Fibroblast of the aortic adventitia (primary cell): ENCODE results near the gene C20orf204. TPM values are rescaled to one million over a fixed set of nuclear protein-coding genes. Genes with fewer than 3 reads are reported as not detected.

Experiments used
- DNase-seq: peaks from one replicate; pipeline ENCODE4 v3.0.0-alpha.2; 2010; ENCODE audit warnings: low read depth
- H3K4me3 ChIP-seq: 2 replicates; pipeline ENCODE4 v1.5.1; 2011; ENCODE audit warnings: low read depth, mild to moderate bottlenecking, control low read depth, low read length, moderate library complexity
- total RNA-seq: library from RNA; depleted of rRNA; stranded (reverse); fragments of >200 nt; gene quantifications from 2 replicates; pipeline ENCODE4 v1.2.3, GENCODE V29; 2012; ENCODE audit warnings: low replicate concordance
- TF ChIP-seq, protein P1 (sequence below): IDR thresholded peaks from 2 replicates; pipeline ENCODE4 v1.5.1; 2011; ENCODE audit warnings: mild to moderate bottlenecking, low read length, control low read depth, inconsistent platforms; ENCODE audit not compliant: insufficient read depth

The C20orf204 gene
- total RNA-seq, 1 donor, result 1.6 TPM

DNA sequence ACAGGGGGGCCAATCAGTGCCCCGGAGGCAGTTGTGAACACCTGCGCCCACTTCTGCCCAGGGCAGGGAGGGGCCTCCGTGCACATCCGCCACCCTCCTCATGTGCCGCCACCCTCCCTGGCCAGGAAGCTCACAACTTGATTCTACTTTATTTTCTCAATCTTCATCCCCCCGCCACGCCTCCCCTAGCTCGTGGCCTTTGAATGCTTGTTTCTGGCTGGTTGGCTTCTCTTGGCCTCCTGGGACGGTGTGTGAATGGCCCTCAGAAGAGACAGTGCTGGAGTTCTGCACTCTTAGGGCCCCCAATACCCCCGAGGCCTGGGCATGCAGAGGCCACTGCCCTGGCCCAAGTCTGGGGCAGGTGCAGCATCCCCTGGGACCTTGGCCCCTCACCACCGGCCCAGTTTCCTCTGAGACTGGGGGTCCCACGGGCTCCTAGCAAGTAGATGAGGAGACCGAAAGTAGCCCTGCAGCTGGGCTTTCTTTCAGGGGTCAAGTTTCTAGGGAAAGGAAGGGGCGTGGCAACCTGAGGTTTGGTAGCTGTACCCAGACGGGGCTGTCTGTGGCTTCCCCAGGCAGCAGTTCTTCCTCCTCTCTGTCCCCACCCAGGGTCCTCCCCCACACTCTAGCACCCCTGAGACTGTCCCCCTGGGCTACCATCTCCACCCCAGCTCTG is 42.0 kb downstream of the C20orf204 start:
- TF ChIP-seq, protein P1, sequence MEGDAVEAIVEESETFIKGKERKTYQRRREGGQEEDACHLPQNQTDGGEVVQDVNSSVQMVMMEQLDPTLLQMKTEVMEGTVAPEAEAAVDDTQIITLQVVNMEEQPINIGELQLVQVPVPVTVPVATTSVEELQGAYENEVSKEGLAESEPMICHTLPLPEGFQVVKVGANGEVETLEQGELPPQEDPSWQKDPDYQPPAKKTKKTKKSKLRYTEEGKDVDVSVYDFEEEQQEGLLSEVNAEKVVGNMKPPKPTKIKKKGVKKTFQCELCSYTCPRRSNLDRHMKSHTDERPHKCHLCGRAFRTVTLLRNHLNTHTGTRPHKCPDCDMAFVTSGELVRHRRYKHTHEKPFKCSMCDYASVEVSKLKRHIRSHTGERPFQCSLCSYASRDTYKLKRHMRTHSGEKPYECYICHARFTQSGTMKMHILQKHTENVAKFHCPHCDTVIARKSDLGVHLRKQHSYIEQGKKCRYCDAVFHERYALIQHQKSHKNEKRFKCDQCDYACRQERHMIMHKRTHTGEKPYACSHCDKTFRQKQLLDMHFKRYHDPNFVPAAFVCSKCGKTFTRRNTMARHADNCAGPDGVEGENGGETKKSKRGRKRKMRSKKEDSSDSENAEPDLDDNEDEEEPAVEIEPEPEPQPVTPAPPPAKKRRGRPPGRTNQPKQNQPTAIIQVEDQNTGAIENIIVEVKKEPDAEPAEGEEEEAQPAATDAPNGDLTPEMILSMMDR, result no peak
- DNase-seq, result no peak
- peak overlapping the region; percentile 73 for H3K4me3 ChIP-seq

- no peak for DNase-seq
- TF ChIP-seq, protein P1, result no peak
- H3K4me3 ChIP-seq, result peak overlapping the region; percentile 73
These were observed 42.9 kb downstream of the C20orf204 start for GRCh38 chr20:64078934-64079272.

DNA sequence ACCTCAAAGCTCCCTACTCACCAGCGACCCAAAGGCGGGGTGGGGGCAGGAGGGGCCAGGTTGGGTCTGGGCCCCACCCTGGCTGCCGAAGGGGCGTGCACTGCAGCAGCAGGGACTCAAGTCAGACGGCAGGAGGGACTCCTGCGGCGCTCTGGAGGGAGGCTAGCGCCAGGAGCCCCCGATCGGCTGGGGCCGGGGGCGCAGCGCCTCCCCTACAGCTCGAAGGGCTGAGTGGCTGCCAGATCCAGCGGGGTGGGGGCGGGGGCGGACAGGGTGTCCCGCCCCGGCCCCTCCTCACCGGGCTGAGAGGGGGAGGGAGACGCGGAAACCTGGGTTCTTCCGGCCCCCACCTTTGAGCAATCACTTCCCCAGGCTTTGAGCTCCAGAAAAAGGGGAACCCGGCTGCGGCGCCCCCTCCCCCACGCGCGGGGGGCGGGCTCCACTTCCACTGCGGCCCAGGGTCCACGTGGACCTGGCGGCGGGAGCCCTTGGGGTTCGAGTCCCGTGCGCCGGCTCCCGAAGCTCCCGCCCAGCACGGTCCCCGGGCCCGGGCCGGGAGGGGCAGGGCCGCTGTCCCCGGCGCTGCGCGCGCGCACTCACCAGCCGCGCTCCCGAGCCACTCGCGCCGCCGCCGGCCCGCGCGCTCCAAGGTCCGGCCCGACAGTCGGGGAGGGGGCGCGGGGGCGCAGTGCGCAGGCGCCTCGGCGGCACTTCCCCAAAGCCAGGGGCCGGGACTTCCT is 43.5 kb downstream of the C20orf204 start, which contains the start of gene RGS19:
RGS19 (minus strand) TSS at position 246 of the 740 bp plus-strand sequence. CDS start 2,632 bp downstream, outside the sequence.
- DNase-seq, result peak; percentile 55
- TF ChIP-seq, protein P1, result no peak
- peak within 1 kb of the TSS; percentile 73 for H3K4me3 ChIP-seq

DNA sequence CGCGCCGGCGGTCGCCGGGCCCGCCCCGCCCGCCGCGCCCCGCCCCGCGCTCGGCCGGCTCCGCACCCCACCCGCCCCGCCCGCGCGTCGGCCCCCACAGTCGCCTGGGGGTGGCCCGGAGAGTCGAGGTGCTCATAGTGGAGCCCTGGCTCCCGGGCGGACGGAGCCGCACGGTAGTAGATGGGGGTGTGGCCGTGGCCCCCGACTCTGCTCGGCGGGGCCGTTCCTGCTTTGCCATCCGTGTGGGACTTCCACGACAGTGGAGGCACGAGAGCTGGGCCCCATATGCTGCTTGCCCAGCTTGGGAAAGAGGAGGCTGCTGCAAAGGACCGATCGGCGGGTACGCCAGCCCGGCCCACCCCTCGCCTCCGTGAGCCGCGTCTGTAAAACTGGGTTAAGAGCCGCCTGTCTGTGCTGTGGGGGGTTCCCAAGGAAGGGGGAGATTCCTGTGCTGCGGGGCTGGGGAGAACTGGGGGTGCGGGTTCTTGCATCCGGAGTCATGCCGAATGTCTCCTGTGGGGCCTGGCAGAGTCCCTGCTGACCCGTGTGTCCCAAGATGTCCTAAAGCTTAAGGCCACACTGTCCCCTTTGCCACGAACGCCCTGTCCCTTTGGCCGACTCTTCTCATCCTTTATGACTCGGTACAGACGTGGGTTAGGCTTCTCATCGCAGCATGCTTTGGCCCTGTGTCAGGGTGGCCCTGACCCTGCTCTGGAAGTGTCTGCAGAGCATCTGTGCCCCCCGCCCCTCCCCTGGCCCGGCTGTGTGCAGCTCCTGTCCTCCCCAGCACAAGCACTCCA is 44.2 kb downstream of the C20orf204 start, which contains the start of gene OPRL1:
OPRL1 (plus strand) TSS at position 70 of the 800 bp plus-strand sequence. CDS start 12,639 bp downstream, outside the sequence.
- no peak for DNase-seq
- peak within 1 kb of the TSS; percentile 73 for H3K4me3 ChIP-seq
- TF ChIP-seq, protein P1, result no peak

GRCh38 chr20:64080813-64081623 is 45.0 kb downstream of the C20orf204 start:
- no peak overlapping the region for H3K4me3 ChIP-seq
- TF ChIP-seq, protein P1, result no peak
- no peak for DNase-seq

- no peak overlapping the region for H3K4me3 ChIP-seq
- no peak for DNase-seq
- TF ChIP-seq, protein P1, result no peak
These were observed 45.6 kb downstream of the C20orf204 start for GRCh38 chr20:64081624-64081964.
